ENCODE measurements around the gene SMAD7. TPM values are rescaled to one million over a fixed set of nuclear protein-coding genes. Genes with fewer than 3 reads are reported as not detected.

SMAD7 gene
- total and polyA plus RNA-seq, 9 donors: 10.7 to 36.5 (median 13.7) TPM

- H3K36me3 ChIP-seq: no peaks in the 10 kb centered on the region
- no peak for TF ChIP-seq EP300 (IDR thresholded peaks at IDR 0.05)
- TF ChIP-seq POLR2A (IDR thresholded peaks at IDR 0.05): no peak
- TF ChIP-seq CTCF (IDR thresholded peaks at IDR 0.05): no peak
- no peaks in the 10 kb centered on the region for H3K9me3 ChIP-seq
- intact Hi-C loops (cut with DNase I): no loop called here
- 87 to 92% (median 90%) methylated on average over 5 of the region's 5 CpGs for WGBS, 3 donors
- H3K27me3 ChIP-seq: no peaks in the 10 kb centered on the region
- peaks cover 10% of the 10 kb centered on the region for H3K4me1 ChIP-seq (ENCODE audit: insufficient read depth)
- peak in 1 of 5 donors; percentile 21 for DNase-seq
- no peak overlapping the region for H3K4me3 ChIP-seq
- no peak overlapping the region for H3K27ac ChIP-seq
These were observed 62.0 kb downstream of the SMAD7 start for GRCh38 chr18:48888773-48889080.

- intact Hi-C loops (cut with DNase I): no loop called here
- no peak for TF ChIP-seq CTCF (IDR thresholded peaks at IDR 0.05)
- TF ChIP-seq EP300 (IDR thresholded peaks at IDR 0.05): no peak
- no peak for TF ChIP-seq POLR2A (IDR thresholded peaks at IDR 0.05)
- H3K4me3 ChIP-seq: no peak overlapping the region
- WGBS, 3 donors: 91 to 96% (median 94%) methylated on average over 18 of the region's 18 CpGs
- no peaks in the 10 kb centered on the region for H3K36me3 ChIP-seq
- no peak overlapping the region for H3K27ac ChIP-seq
- no peaks in the 10 kb centered on the region for H3K9me3 ChIP-seq
- H3K4me1 ChIP-seq (ENCODE audit: insufficient read depth): peaks cover 10% of the 10 kb centered on the region
- no peaks in the 10 kb centered on the region for H3K27me3 ChIP-seq
- peak in 2 of 5 donors; percentile 15 to 21 for DNase-seq
These were observed 62.6 kb downstream of the SMAD7 start for GRCh38 chr18:48887905-48888772.

GRCh38 chr18:48887294-48887904 is 63.4 kb downstream of the SMAD7 start:
- Histone ChIP-seq H3K4me3 (no peak overlapping the region), H3K36me3 (no peaks in the 10 kb centered on the region), H3K9me3 (no peaks in the 10 kb centered on the region), H3K27me3 (no peaks in the 10 kb centered on the region), H3K4me1 (ENCODE audit: insufficient read depth) (peaks cover 10% of the 10 kb centered on the region), H3K27ac (no peak overlapping the region)
- 88 to 95% (median 94%) methylated on average over 12 of the region's 12 CpGs for WGBS, 3 donors
- no peak for TF ChIP-seq CTCF (IDR thresholded peaks at IDR 0.05)
- no peak for TF ChIP-seq EP300 (IDR thresholded peaks at IDR 0.05)
- no peak for TF ChIP-seq POLR2A (IDR thresholded peaks at IDR 0.05)
- peak in 2 of 5 donors; percentile 6 to 31 for DNase-seq
- intact Hi-C loops (cut with DNase I): no loop called here

GRCh38 chr18:48886520-48887293 is 64.1 kb downstream of the SMAD7 start:
- Histone ChIP-seq H3K9me3 (no peaks in the 10 kb centered on the region), H3K4me3 (no peak overlapping the region), H3K4me1 (ENCODE audit: insufficient read depth) (peaks cover 10% of the 10 kb centered on the region), H3K27ac (no peak overlapping the region), H3K36me3 (no peaks in the 10 kb centered on the region), H3K27me3 (no peaks in the 10 kb centered on the region)
- WGBS, 3 donors: 90 to 93% (median 91%) methylated on average over 8 of the region's 8 CpGs
- no peak for TF ChIP-seq EP300 (IDR thresholded peaks at IDR 0.05)
- no peak for TF ChIP-seq CTCF (IDR thresholded peaks at IDR 0.05)
- TF ChIP-seq POLR2A (IDR thresholded peaks at IDR 0.05): no peak
- intact Hi-C loops (cut with DNase I): no loop called here
- DNase-seq: peak in 1 of 5 donors; percentile 9

Data from ovary (tissue), 9 donors.